8988T (cell line): ENCODE measurements around the gene ADPRM.

ENCODE experiments used
- DNase-seq: peaks from one replicate; pipeline ENCODE4 v3.0.0; 2011

ADPRM gene

GRCh38 chr17:10742431-10742830, 45.0 kb downstream of the ADPRM start:
- no peak for DNase-seq

DNA sequence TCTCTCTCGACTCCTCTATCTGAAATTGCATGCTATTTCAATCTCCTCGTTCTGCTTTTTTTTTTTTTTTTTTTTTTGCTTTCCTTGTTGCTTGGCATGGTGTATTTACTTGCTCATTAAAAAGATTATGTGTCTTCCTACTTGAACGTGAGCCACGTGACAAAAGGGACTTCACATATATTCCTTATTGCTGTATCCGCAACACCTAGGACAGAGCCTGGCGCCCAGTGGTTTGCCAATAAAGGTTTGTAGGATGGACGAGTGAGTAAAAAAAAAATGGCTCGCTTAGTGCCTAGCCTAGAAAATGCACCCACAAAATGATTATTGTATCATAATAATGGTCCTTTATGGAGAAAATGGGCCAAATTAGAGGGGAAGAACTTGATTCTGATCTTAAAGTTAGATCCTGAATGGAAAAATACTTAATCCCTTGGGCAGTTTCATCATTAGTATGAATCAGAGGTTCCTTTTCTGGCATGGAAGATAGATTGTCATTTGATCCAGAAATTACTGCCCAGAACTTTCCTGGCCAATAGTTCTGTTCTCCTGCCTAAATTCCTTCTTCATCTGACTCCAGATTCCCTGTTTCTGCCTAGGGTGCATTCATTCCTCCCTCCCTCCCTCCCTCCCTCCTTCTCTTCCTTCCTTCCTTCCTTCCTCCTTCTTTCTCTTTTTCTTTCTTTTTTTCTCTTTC, 46.1 kb downstream of the ADPRM start:
- DNase-seq: no peak

GRCh38 chr17:10744501-10745000, 47.2 kb downstream of the ADPRM start:
- DNase-seq: no peak

- DNase-seq: no peak
Observed at GRCh38 chr17:10745231-10745630, 47.8 kb downstream of the ADPRM start.

- DNase-seq: no peak
Observed at GRCh38 chr17:10748531-10749181, 51.3 kb downstream of the ADPRM start.

- no peak for DNase-seq
Observed at GRCh38 chr17:10750210-10750609, 52.8 kb downstream of the ADPRM start.

GRCh38 chr17:10751563-10751962, 54.2 kb downstream of the ADPRM start:
- DNase-seq: no peak

- DNase-seq: no peak
Observed at GRCh38 chr17:10752696-10753095, 55.3 kb downstream of the ADPRM start.

GRCh38 chr17:10754109-10754508, 56.7 kb downstream of the ADPRM start:
- peak; percentile 41 for DNase-seq

GRCh38 chr17:10754861-10755591, 57.6 kb downstream of the ADPRM start:
- DNase-seq: no peak

DNA sequence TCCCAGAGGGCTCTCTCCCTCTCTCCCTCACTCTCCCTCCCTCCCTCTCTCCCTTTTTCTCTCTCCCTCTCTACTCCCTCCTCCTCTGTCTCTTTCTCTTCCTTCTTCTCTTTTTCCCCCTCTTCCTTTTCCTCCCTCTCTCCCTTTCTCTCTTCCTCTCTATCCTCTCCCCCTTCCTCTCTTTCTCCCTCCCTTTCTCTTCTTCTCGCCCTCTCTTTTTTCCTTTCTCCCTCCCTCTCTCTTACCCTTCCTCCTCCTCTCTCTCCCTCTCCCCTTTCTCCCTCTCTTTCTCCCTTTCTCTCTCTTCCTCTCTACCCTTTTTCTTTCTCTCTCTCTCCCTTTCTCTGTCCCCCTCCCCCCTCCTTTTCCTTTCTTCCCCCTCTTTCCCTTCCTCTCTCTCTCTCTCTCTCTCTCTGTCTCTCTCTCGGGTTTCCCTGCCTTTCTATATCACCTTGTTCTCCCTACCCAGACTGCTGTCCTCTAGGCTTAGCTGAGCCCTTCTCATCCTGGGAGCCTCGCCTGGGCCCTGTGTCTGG, 58.3 kb downstream of the ADPRM start:
- DNase-seq: no peak

- no peak for DNase-seq
Observed at GRCh38 chr17:10756185-10756584, 58.8 kb downstream of the ADPRM start.

GRCh38 chr17:10756619-10757018, 59.2 kb downstream of the ADPRM start:
- no peak for DNase-seq

DNA sequence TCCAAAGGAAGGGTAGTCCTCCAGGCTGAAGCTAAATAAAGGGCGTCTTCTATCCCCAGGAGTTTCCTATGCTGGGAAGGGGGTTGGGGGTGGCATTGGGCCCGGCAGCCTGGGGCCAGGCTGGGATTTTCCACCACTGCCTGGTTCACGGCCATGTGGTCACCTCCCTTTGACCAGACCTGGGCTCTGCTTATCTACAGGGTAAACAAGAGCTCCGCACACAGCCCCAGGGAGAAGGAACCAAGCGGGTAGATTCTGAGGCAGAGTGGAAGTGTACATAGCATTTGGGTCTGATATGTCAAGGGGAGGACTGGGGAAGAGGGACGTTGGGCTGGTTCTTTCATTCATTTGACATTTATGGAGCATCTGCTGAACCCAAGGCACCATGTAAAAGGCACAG, 59.7 kb downstream of the ADPRM start:
- DNase-seq: no peak

- DNase-seq: no peak
Observed at GRCh38 chr17:10757647-10758046, 60.3 kb downstream of the ADPRM start.

- DNase-seq: no peak
Observed at GRCh38 chr17:10758062-10758461, 60.7 kb downstream of the ADPRM start.
